Activated naive CD4-positive, alpha-beta T cell treated with anti-CD3 and anti-CD28 coated beads, Interleukin-2, amount 50 U/mL, for 16 hours (primary cell): ENCODE results near the gene C11orf87.

Experiments
- DNase-seq: peaks from one replicate; pipeline ENCODE4 v3.0.0-alpha.2; 2020

Gene C11orf87

DNA sequence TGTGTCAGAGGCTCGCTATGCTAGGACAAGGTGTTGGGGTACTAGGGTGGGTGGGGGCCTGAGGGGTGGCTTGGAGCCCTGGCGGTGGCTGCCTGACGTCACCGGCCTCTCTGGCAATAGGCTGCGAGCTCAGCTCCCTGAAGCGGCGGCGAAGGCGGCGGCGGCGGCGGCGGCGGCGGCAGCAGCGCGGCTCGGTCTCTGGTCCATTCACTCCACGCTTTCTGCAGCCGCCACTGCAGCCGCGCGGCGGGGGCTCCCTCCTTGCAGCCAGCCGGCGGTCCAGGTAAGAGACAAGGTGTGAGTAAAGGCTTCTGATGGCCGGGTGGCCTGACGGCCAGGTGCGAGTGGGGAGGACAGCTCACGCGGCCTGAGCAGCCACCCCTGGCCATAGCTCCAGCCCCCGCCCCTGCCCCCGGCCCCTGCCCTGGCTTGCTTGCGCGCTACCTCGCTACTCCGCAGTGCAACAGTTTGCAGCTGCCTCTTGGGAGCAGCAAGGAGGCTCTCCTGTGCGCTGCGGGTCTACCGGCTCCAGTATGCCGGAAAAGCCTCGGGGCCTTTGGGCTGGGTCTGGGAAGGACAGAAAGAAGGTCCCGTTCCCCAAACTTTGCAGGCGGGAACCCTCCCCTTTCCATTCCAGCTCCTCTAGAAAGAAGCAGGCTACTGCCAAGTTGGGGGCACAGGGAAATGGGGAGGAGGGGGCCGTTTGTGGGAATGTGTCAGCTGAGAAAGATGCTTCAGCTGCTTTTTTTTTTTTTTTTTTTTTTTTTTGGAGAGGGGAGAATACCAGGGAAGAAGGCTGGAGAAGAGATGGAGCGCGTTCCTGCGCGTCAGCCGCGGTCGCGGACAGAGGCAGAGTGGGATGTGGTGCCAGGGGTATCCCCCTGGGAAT lies at the start of gene C11orf87:
C11orf87 (plus strand) TSS at position 210 of the 889 bp plus-strand sequence. CDS start 1,444 bp downstream, outside the sequence.
- no peak for DNase-seq

DNA sequence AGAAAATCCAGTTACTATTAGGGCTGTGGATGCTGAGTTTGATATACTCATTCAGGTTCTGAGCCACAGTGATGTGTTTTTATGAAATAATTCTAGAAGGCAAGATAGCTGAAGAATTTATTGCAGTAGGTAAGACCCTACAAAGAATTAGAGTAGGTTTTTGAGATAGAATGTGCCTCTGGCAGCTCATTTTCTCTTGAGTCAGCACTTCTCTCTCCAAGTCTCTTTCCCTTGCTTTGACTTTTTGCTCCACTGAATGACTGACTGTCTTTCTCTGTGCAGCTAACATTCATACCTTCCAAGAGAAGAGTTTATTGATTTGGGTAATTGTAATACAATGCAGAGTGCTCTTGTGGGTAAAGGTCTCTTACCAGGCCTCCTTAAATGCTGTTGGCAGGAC lies 48.0 kb upstream of the C11orf87 start:
- DNase-seq, result no peak

DNA sequence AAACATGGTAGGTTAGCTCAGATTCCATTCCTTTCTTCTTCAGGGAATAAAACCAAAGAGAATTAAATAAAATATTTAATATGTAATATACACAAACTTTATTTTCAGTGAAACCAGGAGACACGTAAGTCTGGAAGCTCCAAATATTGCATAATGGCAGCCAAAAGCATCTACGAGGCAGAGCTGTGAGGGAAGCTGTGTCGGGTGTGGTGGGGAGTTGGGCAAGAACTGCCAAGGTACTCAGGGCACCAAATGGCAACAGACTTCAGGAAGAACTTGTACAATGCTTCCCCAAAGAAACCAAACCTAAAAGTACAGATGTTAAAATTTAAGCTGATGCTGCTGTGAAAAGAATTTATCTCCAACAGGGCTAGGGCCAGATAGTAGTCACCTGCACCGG lies 47.5 kb upstream of the C11orf87 start:
- no peak for DNase-seq

DNA sequence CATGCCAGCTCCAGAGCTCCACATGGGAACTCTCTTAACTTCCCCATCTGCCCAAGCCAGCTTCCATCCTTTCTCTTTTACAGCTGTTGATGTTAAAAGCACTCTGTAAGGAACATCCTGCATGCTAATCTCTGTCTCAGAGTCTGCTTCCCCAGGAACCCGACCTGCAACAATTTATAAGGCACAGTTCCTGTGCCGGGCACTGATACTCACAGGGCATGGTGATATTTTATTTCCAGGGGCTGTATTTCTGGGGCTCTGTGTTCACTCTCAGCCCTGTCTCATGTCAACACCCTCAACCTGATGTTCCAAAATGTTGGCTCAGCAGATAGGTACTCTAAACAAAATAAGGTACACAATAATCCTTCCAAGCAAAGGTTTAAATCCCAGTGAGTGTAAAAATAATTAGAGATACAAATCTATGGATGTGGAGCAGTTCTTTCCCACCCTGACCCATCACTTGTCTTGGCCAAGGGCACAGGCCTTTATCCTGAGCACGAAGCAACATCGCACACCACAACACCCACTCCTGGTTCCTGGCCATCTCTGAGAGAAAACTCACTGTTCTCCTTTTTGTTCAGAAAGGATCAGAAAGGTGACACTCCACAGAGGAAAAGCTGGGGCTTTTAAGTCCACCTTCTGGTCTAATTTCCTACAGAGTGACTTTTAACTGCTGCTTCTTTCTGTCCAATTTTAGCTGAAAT lies 44.8 kb upstream of the C11orf87 start:
- no peak for DNase-seq

DNA sequence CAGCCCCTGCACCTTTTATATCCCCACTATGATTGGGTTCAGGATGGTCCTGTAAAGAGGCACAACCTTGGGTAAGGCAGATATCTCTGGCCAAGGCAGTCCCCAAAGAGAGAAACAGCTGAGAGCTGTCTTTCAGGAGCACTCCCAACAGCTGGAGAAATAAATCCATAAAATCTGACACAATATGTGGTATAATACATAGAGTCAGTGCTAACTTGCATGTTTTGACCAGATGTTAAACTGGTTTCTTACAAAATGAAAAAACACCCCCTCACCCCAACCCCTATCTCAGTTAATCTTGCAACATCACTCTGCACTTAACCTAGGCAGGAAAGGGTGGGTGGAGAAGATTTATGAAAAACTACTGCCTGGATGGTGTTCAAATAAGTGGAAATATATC lies 44.0 kb upstream of the C11orf87 start:
- no peak for DNase-seq

DNA sequence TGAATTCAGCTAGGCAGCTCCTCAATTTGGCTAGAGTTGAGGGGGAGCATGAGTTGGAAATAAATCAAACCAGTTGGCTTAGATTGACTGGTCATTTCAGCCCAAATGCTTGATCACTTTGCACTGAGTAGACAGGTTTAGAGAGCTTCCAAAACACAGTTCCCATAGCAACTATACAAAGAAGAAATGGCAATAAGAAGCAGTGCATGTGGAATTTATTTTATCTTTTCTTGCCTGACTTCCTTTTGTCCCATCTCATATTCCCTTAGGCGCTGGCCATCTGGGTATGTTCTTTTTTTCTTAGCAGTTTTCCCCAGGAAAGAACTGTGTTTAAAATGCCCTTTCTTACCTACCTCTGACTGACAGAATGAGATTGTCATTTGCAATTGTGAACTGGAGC lies 38.7 kb upstream of the C11orf87 start:
- no peak for DNase-seq

DNA sequence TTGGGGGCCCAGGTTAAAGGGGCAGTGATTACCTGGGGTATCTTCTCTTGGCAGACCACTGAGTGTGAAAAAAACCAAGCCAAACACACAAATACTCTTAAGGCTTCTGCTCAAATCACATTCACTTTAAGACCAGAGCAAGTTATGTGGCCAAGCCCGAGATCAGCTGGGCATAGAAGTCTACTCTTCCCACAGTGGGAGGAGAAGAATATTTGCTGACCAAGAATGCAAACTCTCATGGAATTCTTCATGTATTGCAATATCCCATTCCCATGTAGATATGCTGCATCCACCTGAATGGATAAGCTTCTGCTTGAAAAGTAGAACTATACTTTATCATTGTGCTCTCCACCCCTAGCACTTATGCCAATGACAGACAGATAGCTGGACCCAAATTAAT lies 37.1 kb upstream of the C11orf87 start:
- DNase-seq, result no peak

DNA sequence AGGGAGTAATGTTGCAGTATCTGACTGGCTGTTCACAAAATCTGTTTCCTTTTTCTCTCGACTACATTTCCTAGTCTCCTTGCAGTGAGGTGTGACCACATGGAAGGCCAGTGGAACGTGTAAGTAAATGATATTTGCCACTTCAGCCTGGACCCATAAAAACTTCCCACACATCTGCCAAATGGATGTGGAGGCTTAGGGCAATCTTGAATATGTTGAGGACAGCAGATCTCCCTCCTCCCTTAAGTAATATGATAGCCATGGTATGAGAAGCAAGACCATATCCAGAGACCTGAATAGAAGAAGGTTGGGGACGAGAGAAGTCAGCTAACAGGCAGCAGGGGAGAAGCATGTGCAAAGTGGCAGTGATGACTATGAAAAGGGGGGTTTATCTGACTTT lies 33.0 kb upstream of the C11orf87 start:
- no peak for DNase-seq

DNA sequence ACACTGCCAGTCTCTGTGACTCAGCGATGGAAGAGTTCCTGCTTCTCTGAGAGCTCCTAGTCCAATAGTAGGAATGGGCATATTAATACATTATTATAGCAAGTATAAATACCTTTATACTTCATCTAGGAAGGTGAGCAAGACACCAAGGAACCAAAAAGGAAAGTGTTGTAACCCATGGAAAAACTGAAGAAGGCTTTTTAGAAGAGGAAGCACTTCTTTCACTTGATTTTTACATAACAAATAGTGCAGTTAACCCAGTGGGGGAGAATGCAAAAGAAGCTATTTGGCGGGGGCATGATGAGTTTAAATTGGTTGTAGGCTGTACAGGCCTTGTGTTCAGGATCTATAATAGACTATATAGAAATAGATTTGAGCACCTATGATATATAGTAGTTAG lies 31.2 kb upstream of the C11orf87 start:
- no peak for DNase-seq

DNA sequence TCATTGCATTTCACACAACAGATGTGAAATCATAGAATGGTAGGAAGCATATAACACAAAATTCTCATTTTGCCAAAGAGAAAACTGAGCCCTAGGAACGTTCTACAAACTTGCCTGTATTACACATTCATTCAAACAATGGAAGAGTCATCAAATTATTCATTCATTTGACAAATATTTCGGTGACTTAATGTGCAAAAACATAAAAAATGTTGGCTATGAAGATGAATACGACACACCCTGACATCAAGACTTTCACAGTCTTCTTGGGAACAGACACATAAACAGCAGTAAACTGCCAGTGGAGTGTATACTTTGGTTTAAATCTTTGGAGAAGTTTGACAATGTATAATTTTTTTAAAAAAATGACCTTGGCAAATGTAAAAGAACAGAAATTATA lies 20.4 kb upstream of the C11orf87 start:
- DNase-seq, result no peak

DNA sequence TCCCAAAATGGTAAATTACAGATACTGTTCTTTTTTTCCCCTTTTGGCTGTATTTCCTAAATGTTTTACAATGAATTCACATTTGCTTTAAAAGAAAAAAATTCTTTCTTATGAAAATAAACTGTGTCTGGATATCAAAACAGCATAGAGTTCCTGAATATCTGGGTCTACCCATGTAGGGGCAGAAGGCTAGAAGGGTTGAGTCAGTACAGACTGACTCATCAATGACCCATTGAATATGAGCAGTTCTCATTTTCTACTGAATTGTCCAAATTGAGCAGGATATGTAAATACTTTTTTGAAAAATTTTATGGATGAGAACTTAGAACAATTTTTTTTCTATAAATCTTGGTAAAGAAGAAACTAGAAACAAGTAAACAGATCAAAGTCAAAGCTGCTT lies 16.3 kb upstream of the C11orf87 start:
- no peak for DNase-seq

DNA sequence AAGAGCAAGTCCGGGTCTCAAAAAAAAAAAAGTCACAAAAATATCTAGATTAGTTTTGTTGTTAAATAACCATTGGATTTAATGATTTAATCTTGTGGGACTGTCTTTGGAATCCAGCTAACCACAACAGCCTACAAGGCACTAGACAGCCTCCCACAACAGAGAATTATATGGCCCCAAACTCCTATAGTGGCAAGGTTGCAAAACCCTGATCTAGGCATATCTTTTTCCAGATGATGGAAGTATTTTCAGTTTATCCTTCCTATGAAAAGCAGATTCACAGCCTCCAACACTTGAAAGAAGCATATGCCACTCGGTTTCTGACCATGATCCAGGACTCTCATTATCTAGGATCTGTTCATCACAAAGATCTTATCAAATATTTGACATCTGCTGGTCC lies 5.4 kb upstream of the C11orf87 start:
- DNase-seq, result no peak

DNA sequence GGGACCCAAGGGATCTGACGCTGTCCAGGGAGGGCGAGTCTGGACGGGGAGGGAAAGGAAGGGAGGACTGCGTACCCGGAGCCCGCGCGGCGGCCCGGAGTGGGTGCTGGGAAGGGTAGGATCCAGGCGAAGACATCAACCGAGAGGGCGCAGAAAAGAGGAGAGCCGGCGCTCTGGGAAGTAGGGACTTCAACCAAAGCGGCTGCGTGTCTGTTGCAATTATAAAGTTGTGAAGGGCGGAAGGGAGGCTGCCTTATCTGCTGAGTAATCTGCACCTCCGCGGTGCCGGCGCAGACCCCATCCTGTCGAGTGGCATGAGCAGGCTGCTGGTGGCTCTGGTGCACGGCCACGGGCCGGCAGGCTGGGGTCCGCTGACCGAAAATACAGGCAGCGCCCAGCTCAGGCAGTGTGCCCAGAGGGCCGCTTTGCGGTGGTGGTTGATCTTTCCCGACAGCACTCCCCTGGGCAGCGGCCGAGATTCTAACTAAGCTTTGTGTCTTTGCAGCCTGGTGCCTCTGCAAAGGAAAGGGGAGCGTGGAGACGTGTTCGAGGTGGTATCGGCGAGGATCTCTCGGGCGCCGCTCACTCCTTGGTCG lies 978 bp downstream of the C11orf87 start:
- DNase-seq, result no peak

DNA sequence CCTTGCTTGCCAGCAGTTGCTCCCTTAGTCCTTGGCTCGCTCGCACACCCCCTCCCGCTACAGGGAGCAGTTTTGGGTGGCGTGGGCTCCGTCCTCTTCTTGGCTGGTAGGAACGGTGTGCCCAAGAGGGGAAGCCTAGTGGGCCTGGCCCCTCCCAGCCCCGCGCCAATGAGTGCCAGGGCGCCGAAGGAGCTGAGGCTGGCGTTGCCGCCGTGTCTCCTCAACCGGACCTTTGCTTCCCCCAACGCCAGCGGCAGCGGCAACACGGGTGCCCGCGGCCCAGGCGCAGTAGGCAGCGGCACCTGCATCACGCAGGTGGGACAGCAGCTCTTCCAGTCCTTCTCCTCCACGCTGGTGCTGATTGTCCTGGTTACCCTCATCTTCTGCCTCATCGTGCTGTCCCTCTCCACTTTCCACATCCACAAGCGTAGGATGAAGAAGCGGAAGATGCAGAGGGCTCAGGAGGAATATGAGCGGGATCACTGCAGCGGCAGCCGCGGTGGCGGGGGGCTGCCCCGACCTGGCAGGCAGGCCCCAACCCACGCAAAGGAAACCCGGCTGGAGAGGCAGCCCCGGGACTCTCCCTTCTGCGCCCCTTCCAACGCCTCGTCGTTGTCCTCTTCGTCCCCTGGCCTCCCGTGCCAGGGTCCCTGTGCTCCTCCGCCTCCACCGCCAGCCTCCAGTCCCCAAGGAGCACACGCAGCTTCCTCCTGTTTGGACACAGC lies 1.6 kb downstream of the C11orf87 start:
- no peak for DNase-seq

DNA sequence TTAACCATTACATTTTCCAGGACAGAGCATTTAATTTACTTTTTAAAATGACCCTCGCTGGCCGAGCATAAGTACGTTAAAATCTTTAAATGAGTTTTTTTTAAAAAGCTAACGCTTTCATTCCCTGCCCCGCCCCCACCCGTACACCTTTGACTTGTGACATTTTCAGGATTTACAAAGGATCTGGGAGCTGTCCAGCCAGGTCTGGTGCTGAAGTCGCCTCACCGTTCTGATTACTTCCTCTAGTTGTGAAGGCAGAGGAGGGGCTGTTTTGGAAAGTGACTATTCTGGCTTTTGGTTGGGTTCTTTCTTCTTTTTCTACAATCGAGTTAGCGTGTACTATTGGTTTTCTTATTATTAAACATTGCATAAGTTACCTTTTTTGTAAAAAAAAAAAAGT lies 2.9 kb downstream of the C11orf87 start:
- no peak for DNase-seq

DNA sequence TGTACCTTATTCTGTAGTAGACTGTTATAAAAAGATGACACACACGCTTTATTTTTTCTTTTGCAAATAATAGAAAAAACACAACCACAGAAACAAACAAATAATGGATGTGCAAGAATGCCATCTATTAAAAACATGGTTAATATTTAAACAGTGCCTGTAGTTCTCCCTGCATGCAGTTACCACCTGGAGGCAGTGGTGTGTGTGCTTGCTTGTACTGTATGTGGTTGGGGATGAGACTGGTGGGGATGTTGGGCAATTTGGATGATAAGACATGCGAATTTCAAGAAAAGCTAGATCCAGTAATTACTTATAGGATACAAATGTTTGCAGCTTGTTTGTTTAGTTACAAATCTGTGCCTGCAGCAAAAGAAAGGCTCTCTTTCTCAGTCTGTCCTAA lies 3.6 kb downstream of the C11orf87 start:
- no peak for DNase-seq

DNA sequence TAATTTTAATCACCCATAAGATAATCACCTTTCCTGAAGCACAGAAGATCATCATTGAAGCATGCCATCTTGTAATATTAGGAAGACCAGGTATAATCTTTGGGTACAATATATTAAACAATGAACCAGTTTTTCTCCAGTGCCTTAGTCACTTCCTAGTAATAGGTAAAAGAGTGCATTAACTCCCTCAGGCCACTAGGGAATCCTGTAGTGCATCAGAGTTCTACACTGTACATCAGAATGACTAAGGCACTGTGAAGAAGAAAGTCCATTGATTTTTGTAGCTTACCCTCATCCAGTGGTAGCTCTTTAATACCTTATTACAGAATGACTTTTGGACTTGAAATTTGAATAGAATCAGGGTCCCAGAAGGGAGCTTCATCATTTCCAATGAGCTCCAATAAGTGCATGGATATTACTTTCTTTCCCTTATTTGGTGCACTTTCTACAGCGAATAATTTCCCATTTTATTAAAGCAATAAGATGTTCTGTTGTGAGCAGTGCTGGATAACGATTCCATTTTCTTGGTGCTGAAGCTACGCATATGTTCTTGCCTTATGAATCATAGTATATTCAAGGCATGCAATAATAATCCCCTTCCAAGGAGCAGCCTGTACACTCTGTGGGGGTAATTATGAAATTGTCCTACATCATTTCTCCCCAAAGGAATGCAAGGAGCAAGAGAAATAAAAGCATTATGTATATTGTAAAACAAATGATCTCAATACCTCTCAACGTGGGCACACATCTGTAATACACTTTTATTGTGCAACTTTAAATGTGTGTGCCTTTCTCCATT lies 4.7 kb downstream of the C11orf87 start:
- DNase-seq, result no peak

DNA sequence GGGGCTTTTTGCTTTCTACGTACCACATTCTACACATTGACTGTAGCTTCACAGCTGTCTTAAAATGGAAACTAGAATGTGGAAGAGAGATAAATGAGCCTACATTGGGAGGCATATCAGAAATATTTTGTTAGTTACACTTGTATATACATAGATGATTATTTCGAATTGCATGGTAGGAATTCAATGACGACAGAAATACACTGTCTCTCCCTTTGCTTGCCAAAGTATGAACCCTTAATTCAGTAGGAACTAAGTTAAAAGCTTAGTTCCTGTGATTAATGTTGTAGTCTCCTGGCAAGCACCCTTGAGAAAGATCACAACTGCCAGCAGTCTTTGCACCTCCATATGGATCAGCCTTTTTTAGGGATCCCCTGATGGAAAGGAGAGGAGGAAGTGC lies 10.1 kb downstream of the C11orf87 start:
- DNase-seq, result no peak

DNA sequence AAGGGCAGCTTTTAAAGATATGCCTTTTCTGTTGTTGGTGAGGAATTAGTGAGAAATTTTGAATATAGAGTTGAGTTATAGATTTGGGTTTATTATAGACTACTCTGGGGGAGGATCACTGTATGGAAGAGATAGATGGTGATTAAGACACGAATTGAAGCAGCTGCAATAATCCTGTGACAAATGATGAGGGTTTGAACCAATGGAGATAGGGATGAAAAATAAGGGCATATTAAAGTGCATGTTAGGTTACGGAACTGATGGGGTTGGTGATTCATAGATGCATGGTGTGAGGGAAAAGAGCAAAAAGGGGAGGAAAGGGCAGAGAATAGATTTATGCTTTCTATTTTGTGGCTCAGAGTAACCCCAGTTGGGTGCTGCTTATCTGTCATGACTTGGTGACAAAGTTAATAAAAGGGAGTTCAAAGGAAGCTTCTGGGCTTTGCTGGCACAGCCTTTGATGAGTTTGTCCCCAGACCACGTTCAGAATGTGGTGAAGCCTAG lies 11.8 kb downstream of the C11orf87 start:
- DNase-seq, result no peak

DNA sequence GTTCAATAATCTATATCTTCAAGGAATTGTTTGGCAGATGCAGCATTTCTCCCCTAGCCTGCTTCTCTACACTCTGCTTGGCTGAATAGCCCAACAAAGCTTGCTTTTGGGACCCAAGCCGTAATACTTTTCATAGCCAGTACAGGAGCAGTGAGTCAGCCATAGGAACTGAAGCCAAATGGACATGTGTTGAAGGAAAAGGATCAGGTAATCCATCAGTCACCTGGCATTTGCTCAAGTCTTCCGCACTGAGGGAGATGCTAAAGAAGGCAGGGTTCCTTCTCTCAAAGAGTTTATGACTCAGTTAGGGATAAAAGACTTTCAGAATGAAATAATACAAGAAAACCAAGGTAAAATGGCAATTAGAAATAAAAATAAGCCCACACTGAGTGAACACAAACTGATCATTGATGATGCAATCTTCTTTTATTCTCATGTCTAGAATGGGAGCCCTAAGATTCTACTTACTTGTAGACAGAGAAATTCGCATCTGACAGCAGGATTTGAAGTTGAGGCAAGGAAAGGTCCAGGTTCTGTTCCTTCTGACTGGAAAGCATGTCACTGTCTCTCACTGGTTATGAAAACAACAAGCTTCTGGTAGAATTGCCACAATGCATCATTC lies 13.2 kb downstream of the C11orf87 start:
- no peak for DNase-seq

DNA sequence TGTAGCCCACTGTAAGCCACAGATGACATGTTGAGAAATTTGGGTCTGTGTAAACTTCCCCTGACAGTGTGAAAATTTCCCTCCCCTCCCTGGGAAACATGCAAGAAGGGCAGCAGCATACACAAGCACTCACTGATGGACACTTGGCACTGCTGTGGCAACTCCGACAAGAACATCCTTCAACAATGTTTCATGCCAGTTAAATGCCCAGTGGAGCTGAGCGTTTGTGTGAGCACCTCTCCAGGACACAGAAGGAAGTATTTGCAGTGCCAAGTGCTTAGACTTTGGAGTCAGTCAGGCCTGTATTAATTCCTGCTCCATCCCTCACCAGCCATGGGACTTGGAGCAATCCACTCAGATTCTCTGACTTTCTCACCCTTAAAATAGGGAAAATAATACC lies 17.7 kb downstream of the C11orf87 start:
- no peak for DNase-seq

DNA sequence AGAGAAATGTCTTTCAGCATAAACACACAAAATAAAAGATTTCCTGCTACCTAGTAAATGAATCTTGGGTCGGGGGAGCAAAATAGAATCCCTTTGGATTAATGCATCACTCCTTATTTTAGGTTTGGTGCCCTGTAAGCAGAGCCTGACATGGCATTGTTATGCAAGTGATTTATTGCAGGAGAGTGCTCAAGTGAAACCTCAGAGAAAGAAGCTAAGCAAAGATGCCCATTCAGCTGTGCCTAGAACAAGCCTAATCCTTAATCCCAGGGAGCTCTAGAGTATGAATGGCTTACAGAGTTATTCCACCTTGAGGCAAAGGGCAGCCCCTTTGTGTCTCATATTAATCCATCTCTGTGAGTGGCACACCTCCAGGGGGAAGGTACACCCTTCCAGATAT lies 21.1 kb downstream of the C11orf87 start:
- DNase-seq, result no peak
